H9 (cell line): ENCODE data around the gene ULK1. TPM values are rescaled to one million over a fixed set of nuclear protein-coding genes. Genes with fewer than 3 reads are reported as not detected.

Experiments
- DNase-seq: peaks from one replicate; pipeline ENCODE4 v3.0.0-alpha.2; 2017
- H2AFZ ChIP-seq: one replicate; pipeline ENCODE4 v1.6.1; 2013; ENCODE audit warnings: mild to moderate bottlenecking, low read length, control low read depth, moderate library complexity
- H2AK5ac ChIP-seq: 2 replicates; pipeline ENCODE4 v1.6.1; 2013; ENCODE audit warnings: low read length, control low read depth, mixed read lengths; ENCODE audit not compliant: insufficient read length
- H2BK120ac ChIP-seq: one replicate; pipeline ENCODE4 v1.6.1; 2013; ENCODE audit warnings: low read depth, mild to moderate bottlenecking, low read length, control low read depth, inconsistent platforms; ENCODE audit not compliant: poor library complexity, severe bottlenecking
- H2BK12ac ChIP-seq: 2 replicates; pipeline ENCODE4 v1.6.1; 2013; ENCODE audit warnings: low read length, control low read depth, mixed read lengths, low read depth; ENCODE audit not compliant: insufficient read length
- H2BK15ac ChIP-seq: 2 replicates; pipeline ENCODE4 v1.6.1; 2013; ENCODE audit warnings: low read depth, low read length, control low read depth
- H2BK20ac ChIP-seq: one replicate; pipeline ENCODE4 v1.6.1; 2013; ENCODE audit warnings: low read depth, mild to moderate bottlenecking, low read length, control low read depth, inconsistent platforms; ENCODE audit not compliant: poor library complexity, severe bottlenecking
- H2BK5ac ChIP-seq: 2 replicates; pipeline ENCODE4 v1.6.1; 2013; ENCODE audit warnings: low read length, control low read depth, mixed read lengths; ENCODE audit not compliant: insufficient read length
- H3K14ac ChIP-seq: 2 replicates; pipeline ENCODE4 v1.6.1; 2013; ENCODE audit warnings: low read length, control low read depth; ENCODE audit not compliant: insufficient read depth
- H3K18ac ChIP-seq: 2 replicates; pipeline ENCODE4 v1.6.1; 2013; ENCODE audit warnings: low read depth, mild to moderate bottlenecking, mixed read lengths, low read length, control low read depth; ENCODE audit not compliant: insufficient read length
- H3K23ac ChIP-seq: 2 replicates; pipeline ENCODE4 v1.6.1; 2013; ENCODE audit warnings: low read length, control low read depth, mixed read lengths, low read depth; ENCODE audit not compliant: insufficient read length
- H3K23me2 ChIP-seq: 2 replicates; pipeline ENCODE4 v1.6.1; 2013; ENCODE audit warnings: low read depth, mild to moderate bottlenecking, mixed read lengths, low read length, control low read depth; ENCODE audit not compliant: insufficient read length, poor library complexity, severe bottlenecking
- H3K27ac ChIP-seq: 2 replicates; pipeline ENCODE4 v1.5.1; 2013; ENCODE audit warnings: low read length, control low read depth, mixed read lengths, low read depth; ENCODE audit not compliant: insufficient read length
- H3K27me3 ChIP-seq: 2 replicates; pipeline ENCODE4 v1.6.1; 2013; ENCODE audit warnings: low read length, control low read depth, inconsistent platforms; ENCODE audit not compliant: insufficient read depth
- H3K4ac ChIP-seq: 2 replicates; pipeline ENCODE4 v1.6.1; 2013; ENCODE audit warnings: low read depth, mild to moderate bottlenecking, control low read depth, inconsistent platforms, low read length, moderate library complexity
- H3K4me1 ChIP-seq: 2 replicates; pipeline ENCODE4 v1.6.1; 2013; ENCODE audit warnings: low read length, control low read depth, inconsistent platforms; ENCODE audit not compliant: insufficient read depth
- H3K4me2 ChIP-seq: 2 replicates; pipeline ENCODE4 v1.6.1; 2013; ENCODE audit warnings: low read length, control low read depth, mixed read lengths; ENCODE audit not compliant: insufficient read length, insufficient read depth
- H3K56ac ChIP-seq: 2 replicates; pipeline ENCODE4 v1.6.1; 2013; ENCODE audit warnings: low read depth, mild to moderate bottlenecking, mixed read lengths, low read length, control low read depth; ENCODE audit not compliant: insufficient read length
- H3K79me1 ChIP-seq: 2 replicates; pipeline ENCODE4 v1.6.1; 2013; ENCODE audit warnings: low read depth, mild to moderate bottlenecking, moderate library complexity, low read length, control low read depth, inconsistent platforms; ENCODE audit not compliant: insufficient read depth, poor library complexity, severe bottlenecking
- H3K79me2 ChIP-seq: 2 replicates; pipeline ENCODE4 v1.6.1; 2013; ENCODE audit warnings: low read length, control low read depth, inconsistent platforms; ENCODE audit not compliant: insufficient read depth
- H3K9ac ChIP-seq: 2 replicates; pipeline ENCODE4 v1.6.1; 2013; ENCODE audit warnings: low read length, control low read depth, mixed read lengths; ENCODE audit not compliant: insufficient read length; ENCODE audit errors: extremely low read depth
- H3K9me3 ChIP-seq: one replicate; pipeline ENCODE4 v1.6.1; 2013; ENCODE audit warnings: low read depth, low read length, inconsistent platforms; ENCODE audit not compliant: control insufficient read depth
- H3T11ph ChIP-seq: one replicate; pipeline ENCODE4 v1.6.1; 2013; ENCODE audit warnings: mild to moderate bottlenecking, low read length, control low read depth, inconsistent platforms
- H4K20me1 ChIP-seq: one replicate; pipeline ENCODE4 v1.6.1; 2013; ENCODE audit not compliant: control insufficient read depth, insufficient read length, insufficient read depth
- H4K5ac ChIP-seq: 2 replicates; pipeline ENCODE4 v1.6.1; 2013; ENCODE audit warnings: low read depth, mild to moderate bottlenecking, mixed read lengths, low read length, control low read depth; ENCODE audit not compliant: insufficient read length
- H4K8ac ChIP-seq: replicated peaks from 2 replicates; pipeline ENCODE4 v1.6.1; 2013; ENCODE audit warnings: low read length, control low read depth, mixed read lengths, low read depth; ENCODE audit not compliant: insufficient read length
- H4K91ac ChIP-seq: 2 replicates; pipeline ENCODE4 v1.6.1; 2013; ENCODE audit warnings: low read depth, mild to moderate bottlenecking, moderate library complexity, mixed read lengths, low read length, control low read depth; ENCODE audit not compliant: insufficient read length
- H3K27ac Mint-ChIP-seq, 3 experiments: 2 replicates in 2 of 3; 3 replicates in 1 of 3; pipeline ENCODE4 v1.8.0; 2020 to 2021; ENCODE audit warnings: mixed read lengths in 3 of 3, mild to moderate bottlenecking in 1 of 3, moderate library complexity in 1 of 3
- H3K27me3 Mint-ChIP-seq: 2 replicates; pipeline ENCODE4 v1.8.0; 2021; ENCODE audit warnings: low read depth, mild to moderate bottlenecking, moderate library complexity, mixed read lengths
- H3K36me3 Mint-ChIP-seq, 3 experiments: 2 replicates in 2 of 3; 3 replicates in 1 of 3; pipeline ENCODE4 v1.8.0; 2020 to 2021; ENCODE audit warnings: low read depth in 3 of 3, mixed read lengths in 3 of 3; ENCODE audit not compliant: insufficient read depth in 1 of 3
- H3K4me1 Mint-ChIP-seq, 2 experiments: 2 replicates each; pipeline ENCODE4 v1.8.0; 2020; ENCODE audit warnings: mixed read lengths in 2 of 2
- H3K4me3 Mint-ChIP-seq, 2 experiments: 2 replicates in 1 of 2; 3 replicates in 1 of 2; pipeline ENCODE4 v1.8.0; 2020 to 2021; ENCODE audit warnings: mild to moderate bottlenecking in 2 of 2, mixed read lengths in 2 of 2, moderate library complexity in 1 of 2
- H3K9me3 Mint-ChIP-seq, 2 experiments: 2 replicates in 1 of 2; 3 replicates in 1 of 2; pipeline ENCODE4 v1.8.0; 2020; ENCODE audit warnings: mild to moderate bottlenecking in 2 of 2, mixed read lengths in 2 of 2, moderate library complexity in 1 of 2
- WGBS: extraction: QIAGEN DNeasy Blood & Tissue Kit; methylation state at CpG from one replicate; pipeline ENCODE4 v1.1.7; 2013; ENCODE audit warnings: missing lambda C conversion rate, low lambda C conversion rate, mixed read lengths; ENCODE audit not compliant: insufficient read length; ENCODE audit errors: extremely low coverage; 5-methylcytosine and 5-hydroxymethylcytosine counted together
- total RNA-seq: library from RNA; stranded (reverse); gene quantifications from 2 replicates; pipeline ENCODE4 v1.2.1, GENCODE V29; 2021
- TF ChIP-seq, protein P1 (sequence below): fragments of 200-600 bp; sonication (generic); conservative IDR thresholded peaks from 3 replicates; pipeline ENCODE4 v1.8.0; 2021; ENCODE audit warnings: antibody characterized with exemption, mild to moderate bottlenecking

Gene ULK1
- total RNA-seq, 1 experiment from 2014 or later = 57.2 TPM

GRCh38 chr12:131882804-131883520 is 11.5 kb upstream of the ULK1 start:
- Histone ChIP-seq H3K79me1 (no peaks in the 10 kb centered on the region), H3K56ac (no peak overlapping the region), H4K20me1 (no peaks in the 10 kb centered on the region), H3K4me1 (no peaks in the 10 kb centered on the region; the same call in 1 of the 2 replicates), H3K14ac (no peak overlapping the region; the same call in 1 of the 2 replicates), H2BK5ac (no peak overlapping the region), H2BK20ac (no peak overlapping the region), H4K8ac (no peak overlapping the region), H3K27ac (no peak overlapping the region), H2BK12ac (no peak overlapping the region), H3K9ac (no peak overlapping the region), H2BK120ac (no peak overlapping the region), H3K23ac (no peak overlapping the region), H3K9me3 (no peaks in the 10 kb centered on the region), H2AFZ (no peak overlapping the region), H3K18ac (no peak overlapping the region), H3K79me2 (no peaks in the 10 kb centered on the region), H4K91ac (no peak overlapping the region), H3K4me2 (no peak overlapping the region), H2AK5ac (no peak overlapping the region), H3T11ph (no peak overlapping the region), H2BK15ac (no peak overlapping the region), H3K23me2 (no peaks in the 10 kb centered on the region), H4K5ac (no peak overlapping the region), H3K27me3 (no peaks in the 10 kb centered on the region), H3K4ac (no peak overlapping the region)
- Mint-ChIP-seq H3K36me3 (peaks cover 3 to 8% (median 6%) of the 10 kb centered on the region in 3 experiments; a peak in 4 of 7 replicates), H3K27me3 (peaks cover 4% of the 10 kb centered on the region), H3K27ac (no peak overlapping the region), H3K4me1 (peaks cover 33 to 41% of the 10 kb centered on the region in 2 experiments), H3K4me3 (no peak overlapping the region), H3K9me3 (peaks cover 20 to 21% of the 10 kb centered on the region in 2 experiments)
- TF ChIP-seq, protein P1, sequence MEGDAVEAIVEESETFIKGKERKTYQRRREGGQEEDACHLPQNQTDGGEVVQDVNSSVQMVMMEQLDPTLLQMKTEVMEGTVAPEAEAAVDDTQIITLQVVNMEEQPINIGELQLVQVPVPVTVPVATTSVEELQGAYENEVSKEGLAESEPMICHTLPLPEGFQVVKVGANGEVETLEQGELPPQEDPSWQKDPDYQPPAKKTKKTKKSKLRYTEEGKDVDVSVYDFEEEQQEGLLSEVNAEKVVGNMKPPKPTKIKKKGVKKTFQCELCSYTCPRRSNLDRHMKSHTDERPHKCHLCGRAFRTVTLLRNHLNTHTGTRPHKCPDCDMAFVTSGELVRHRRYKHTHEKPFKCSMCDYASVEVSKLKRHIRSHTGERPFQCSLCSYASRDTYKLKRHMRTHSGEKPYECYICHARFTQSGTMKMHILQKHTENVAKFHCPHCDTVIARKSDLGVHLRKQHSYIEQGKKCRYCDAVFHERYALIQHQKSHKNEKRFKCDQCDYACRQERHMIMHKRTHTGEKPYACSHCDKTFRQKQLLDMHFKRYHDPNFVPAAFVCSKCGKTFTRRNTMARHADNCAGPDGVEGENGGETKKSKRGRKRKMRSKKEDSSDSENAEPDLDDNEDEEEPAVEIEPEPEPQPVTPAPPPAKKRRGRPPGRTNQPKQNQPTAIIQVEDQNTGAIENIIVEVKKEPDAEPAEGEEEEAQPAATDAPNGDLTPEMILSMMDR = peak; percentile 20; the same call in 1 of the 3 replicates
- DNase-seq = peak; percentile 63
- no CpG with 5 or more reads among the region's 16 CpGs for WGBS
